MCF 10A (cell line): ENCODE results near the gene TMCC1. TPM values are rescaled to one million over a fixed set of nuclear protein-coding genes. Genes with fewer than 3 reads are reported as not detected.

ENCODE experiments used
- BruUV-seq: library from RNA; stranded (reverse); fragments of 400-500 nt; replicated peaks from 2 replicates; lab custom pipeline; 2021; lab: Mats Ljungman, UMichigan
- CTCF ChIA-PET: fragments of 300-600 bp; sonication (Branson Sonifier 250); formaldehyde crosslinking; extraction: SDS; loops from one replicate; lab custom pipeline; 2021; ENCODE audit warnings: antibody characterized with exemption, inconsistent platforms; lab: Yijun Ruan, JAX
- POLR2A ChIA-PET: fragments of 300-600, 350-650 bp; sonication (Branson Sonifier 250); formaldehyde crosslinking; extraction: SDS; loops from one replicate; lab custom pipeline; 2020; ENCODE audit warnings: antibody characterized with exemption, inconsistent platforms; lab: Yijun Ruan, JAX
- DNase-seq: peaks from one replicate; pipeline ENCODE4 v3.0.0-alpha.2; 2018; ENCODE audit not compliant: unreplicated experiment
- H3K27ac Mint-ChIP-seq: one replicate; pipeline ENCODE4 v1.8.0; 2022; ENCODE audit warnings: mild to moderate bottlenecking, low read depth, mixed read lengths; ENCODE audit not compliant: unreplicated experiment
- H3K27me3 Mint-ChIP-seq: one replicate; pipeline ENCODE4 v1.8.0; 2022; ENCODE audit warnings: mixed read lengths; ENCODE audit not compliant: insufficient read depth, unreplicated experiment
- H3K36me3 Mint-ChIP-seq: one replicate; pipeline ENCODE4 v1.8.0; 2022; ENCODE audit warnings: mild to moderate bottlenecking, moderate library complexity, mixed read lengths; ENCODE audit not compliant: insufficient read depth, unreplicated experiment
- H3K4me1 Mint-ChIP-seq: one replicate; pipeline ENCODE4 v1.8.0; 2022; ENCODE audit warnings: mixed read lengths; ENCODE audit not compliant: insufficient read depth, unreplicated experiment
- H3K4me3 Mint-ChIP-seq: one replicate; pipeline ENCODE4 v1.8.0; 2022; ENCODE audit warnings: mild to moderate bottlenecking, moderate library complexity, mixed read lengths; ENCODE audit not compliant: unreplicated experiment
- H3K9me3 Mint-ChIP-seq: one replicate; pipeline ENCODE4 v1.8.0; 2022; ENCODE audit warnings: mixed read lengths; ENCODE audit not compliant: unreplicated experiment
- intact Hi-C: fragments of 100-400 bp; cut with micrococcal nuclease; formaldehyde crosslinking; loops from 2 replicates; pipeline ENCODE4 v1.14.1; 2022
- total RNA-seq: library from RNA; stranded (reverse); gene quantifications from 2 replicates; pipeline ENCODE4 v1.2.3, GENCODE V29; 2022
- TF ChIP-seq, protein P1 (sequence below): fragments of 200-600 bp; IDR thresholded peaks from one replicate; pipeline ENCODE4 v1.8.0; 2022; ENCODE audit warnings: antibody characterized with exemption, mild to moderate bottlenecking; ENCODE audit not compliant: unreplicated experiment

TMCC1 gene
- total RNA-seq, 1 experiment from 2014 or later = 31.2 TPM

DNA sequence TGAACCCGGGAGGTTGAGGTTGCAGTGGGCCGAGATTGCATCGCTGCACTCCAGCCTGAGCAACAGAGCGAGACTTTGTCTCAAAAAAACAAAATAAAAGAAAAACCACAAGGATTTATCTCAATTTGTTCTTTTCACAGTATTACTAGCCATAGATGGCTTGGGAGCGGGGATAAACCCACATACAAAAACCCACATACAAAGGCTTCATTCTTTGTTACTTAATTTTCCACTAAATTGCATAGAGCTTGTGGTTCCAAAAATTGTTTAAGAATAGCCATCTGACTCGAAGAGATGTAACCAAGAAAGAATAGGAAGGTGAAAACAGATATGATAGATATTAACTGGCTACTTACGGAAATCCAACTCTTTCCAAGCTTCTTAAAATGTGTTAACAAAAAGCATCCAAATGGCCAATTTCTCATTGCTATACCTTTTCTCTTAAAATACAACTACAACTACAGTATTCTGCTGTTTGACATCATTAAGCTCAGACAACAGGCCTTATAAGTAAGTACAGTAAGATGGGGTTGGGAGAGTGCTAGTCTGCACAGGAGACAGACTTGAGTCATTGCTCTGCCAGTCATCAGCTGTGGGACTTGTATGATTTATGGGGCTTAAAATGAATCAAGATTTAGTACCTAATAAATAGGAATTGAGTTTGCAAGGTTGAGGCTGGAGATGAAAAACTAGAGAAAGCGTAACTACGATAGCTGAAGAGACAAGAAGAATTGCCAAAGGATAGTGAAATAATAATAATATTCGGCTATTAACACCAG, 190.4 kb downstream of the TMCC1 start:
- H3K36me3 Mint-ChIP-seq = peaks cover 2% of the 10 kb centered on the region
- POLR2A ChIA-PET = interaction anchor here (0.6 to 2.9 kb wide), 5 partner anchors 12 to 583 kb away, joined by 3 to 10 read pairs (median 3); no protein-coding TSS in a partner anchor
- DNase-seq = no peak
- TF ChIP-seq, protein P1, sequence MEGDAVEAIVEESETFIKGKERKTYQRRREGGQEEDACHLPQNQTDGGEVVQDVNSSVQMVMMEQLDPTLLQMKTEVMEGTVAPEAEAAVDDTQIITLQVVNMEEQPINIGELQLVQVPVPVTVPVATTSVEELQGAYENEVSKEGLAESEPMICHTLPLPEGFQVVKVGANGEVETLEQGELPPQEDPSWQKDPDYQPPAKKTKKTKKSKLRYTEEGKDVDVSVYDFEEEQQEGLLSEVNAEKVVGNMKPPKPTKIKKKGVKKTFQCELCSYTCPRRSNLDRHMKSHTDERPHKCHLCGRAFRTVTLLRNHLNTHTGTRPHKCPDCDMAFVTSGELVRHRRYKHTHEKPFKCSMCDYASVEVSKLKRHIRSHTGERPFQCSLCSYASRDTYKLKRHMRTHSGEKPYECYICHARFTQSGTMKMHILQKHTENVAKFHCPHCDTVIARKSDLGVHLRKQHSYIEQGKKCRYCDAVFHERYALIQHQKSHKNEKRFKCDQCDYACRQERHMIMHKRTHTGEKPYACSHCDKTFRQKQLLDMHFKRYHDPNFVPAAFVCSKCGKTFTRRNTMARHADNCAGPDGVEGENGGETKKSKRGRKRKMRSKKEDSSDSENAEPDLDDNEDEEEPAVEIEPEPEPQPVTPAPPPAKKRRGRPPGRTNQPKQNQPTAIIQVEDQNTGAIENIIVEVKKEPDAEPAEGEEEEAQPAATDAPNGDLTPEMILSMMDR = no peak
- H3K27ac Mint-ChIP-seq = peak overlapping the region; percentile 8
- no peak overlapping the region for H3K4me3 Mint-ChIP-seq
- CTCF ChIA-PET = interaction anchor here (0.9 to 1.5 kb wide), 2 partner anchors 53 to 121 kb away, joined by 3 to 4 read pairs; no protein-coding TSS in a partner anchor
- no peaks in the 10 kb centered on the region for H3K9me3 Mint-ChIP-seq
- H3K27me3 Mint-ChIP-seq = no peaks in the 10 kb centered on the region
- peaks cover 11% of the 10 kb centered on the region for H3K4me1 Mint-ChIP-seq
- intact Hi-C loops = no loop called here
- BruUV-seq = no TSS peak

DNA sequence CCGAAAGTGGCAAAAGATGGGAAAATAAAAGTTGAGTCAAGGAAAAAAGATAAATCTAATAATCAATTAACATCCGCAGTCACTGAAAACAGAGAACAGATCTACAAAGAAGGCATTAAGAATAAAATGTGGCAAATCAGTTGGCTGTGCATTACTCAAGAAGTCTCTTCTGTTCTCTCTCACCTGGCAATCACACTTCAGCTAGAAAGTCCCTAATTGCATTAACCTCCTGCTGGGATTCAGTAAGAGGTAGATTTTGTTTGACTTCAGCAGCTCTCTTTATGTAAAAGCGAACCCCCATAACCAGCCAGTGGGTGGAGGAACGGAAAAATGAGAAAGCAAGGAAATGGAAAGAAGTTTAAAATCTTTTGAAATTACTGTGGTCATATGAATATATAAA, 192.3 kb downstream of the TMCC1 start:
- CTCF ChIA-PET = interaction anchor here (0.7 kb wide), 1 partner anchor 81 kb away, joined by 4 read pairs; no protein-coding TSS in a partner anchor
- BruUV-seq = no TSS peak
- DNase-seq = no peak
- no peaks in the 10 kb centered on the region for H3K27me3 Mint-ChIP-seq
- POLR2A ChIA-PET = no interaction called here
- intact Hi-C loops = no loop called here
- no peak overlapping the region for H3K4me3 Mint-ChIP-seq
- peaks cover 14% of the 10 kb centered on the region for H3K4me1 Mint-ChIP-seq
- peaks cover 4% of the 10 kb centered on the region for H3K9me3 Mint-ChIP-seq
- H3K36me3 Mint-ChIP-seq = peaks cover 5% of the 10 kb centered on the region
- H3K27ac Mint-ChIP-seq = no peak overlapping the region
- TF ChIP-seq, protein P1 = no peak

DNA sequence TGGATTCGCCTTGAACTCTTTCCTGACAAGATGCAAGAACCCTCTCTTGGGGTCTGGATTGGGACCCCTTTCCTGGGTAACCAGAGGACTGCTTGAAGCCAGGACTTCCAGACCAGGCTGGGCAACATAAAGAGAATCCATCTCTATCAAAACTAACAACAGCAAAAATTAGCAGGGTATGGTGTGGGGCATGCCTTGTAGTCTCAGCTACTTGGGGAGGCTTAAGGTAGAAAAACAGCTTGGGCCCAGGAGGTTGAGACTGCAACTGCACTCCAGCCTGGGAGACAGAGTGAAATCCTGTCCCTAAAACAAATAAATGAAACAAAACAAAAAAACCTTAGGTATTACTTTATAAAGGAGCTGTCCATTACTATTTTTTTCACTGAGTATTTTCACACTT, 193.9 kb downstream of the TMCC1 start:
- ChIA-PET CTCF (interaction anchor here (0.6 to 1.0 kb wide), 2 partner anchors 24 to 126 kb away, joined by 3 read pairs; no protein-coding TSS in a partner anchor), POLR2A (interaction anchor here (0.5 to 1.4 kb wide), 3 partner anchors 10 to 50 kb away, joined by 3 to 4 read pairs (median 3); no protein-coding TSS in a partner anchor)
- TF ChIP-seq, protein P1 = no peak
- intact Hi-C loops = no loop called here
- H3K4me1 Mint-ChIP-seq = peaks cover 24% of the 10 kb centered on the region
- H3K4me3 Mint-ChIP-seq = no peak overlapping the region
- peaks cover 7% of the 10 kb centered on the region for H3K9me3 Mint-ChIP-seq
- no peak overlapping the region for H3K27ac Mint-ChIP-seq
- no TSS peak for BruUV-seq
- H3K27me3 Mint-ChIP-seq = no peaks in the 10 kb centered on the region
- DNase-seq = no peak
- H3K36me3 Mint-ChIP-seq = peaks cover 5% of the 10 kb centered on the region

DNA sequence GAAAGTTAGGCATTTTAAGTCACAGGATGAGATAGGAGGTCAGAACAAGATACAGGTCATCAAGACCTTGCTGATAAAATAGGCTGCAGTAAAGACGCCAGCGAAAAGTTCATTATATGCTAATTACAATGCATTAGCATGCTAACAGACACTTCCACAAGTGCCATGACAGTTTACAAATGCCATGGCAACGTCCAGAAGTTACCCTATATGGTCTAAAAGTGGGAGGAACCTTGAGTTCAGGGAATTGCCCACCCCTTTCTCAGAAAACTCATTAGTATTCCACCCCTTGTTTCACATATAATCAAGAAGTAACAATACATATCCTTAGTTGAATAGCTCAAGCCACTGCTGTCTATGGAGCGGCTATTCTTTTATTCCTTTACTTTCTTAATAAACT, 194.3 kb downstream of the TMCC1 start:
- peaks cover 7% of the 10 kb centered on the region for H3K9me3 Mint-ChIP-seq
- ChIA-PET POLR2A (interaction anchor here (0.5 to 1.4 kb wide), 3 partner anchors 11 to 50 kb away, joined by 3 to 4 read pairs (median 3); no protein-coding TSS in a partner anchor), CTCF (interaction anchor here (1.0 kb wide), 1 partner anchor 126 kb away, joined by 3 read pairs; no protein-coding TSS in a partner anchor)
- no peak overlapping the region for H3K4me3 Mint-ChIP-seq
- H3K27me3 Mint-ChIP-seq = no peaks in the 10 kb centered on the region
- H3K4me1 Mint-ChIP-seq = peaks cover 28% of the 10 kb centered on the region
- no peak for DNase-seq
- no peak overlapping the region for H3K27ac Mint-ChIP-seq
- TF ChIP-seq, protein P1 = no peak
- BruUV-seq = no TSS peak
- H3K36me3 Mint-ChIP-seq = peaks cover 5% of the 10 kb centered on the region
- intact Hi-C loops = no loop called here
